Measurements from ENCODE around the gene ERCC6L2. TPM values are rescaled to one million over a fixed set of nuclear protein-coding genes. Genes with fewer than 3 reads are reported as not detected.

Gene ERCC6L2
- total RNA-seq, 3 donors from 2014 or later: 69.9 to 100.0 (median 71.4) TPM

GRCh38 chr9:95887926-95888497, 12.5 kb downstream of the ERCC6L2 start:
- H3K9me3 ChIP-seq: no peaks in the 10 kb centered on the region
- no peaks in the 10 kb centered on the region for H3K27me3 ChIP-seq
- H3K36me3 ChIP-seq: no peaks in the 10 kb centered on the region
- H3K27ac ChIP-seq: no peak overlapping the region
- H3K4me1 ChIP-seq: no peaks in the 10 kb centered on the region
- intact Hi-C loops (cut with DNase I; ENCODE audit: low total_unique reads): no loop called here
- DNase-seq (ENCODE audit: low spot score in 2 of 2): no peak
- no peak for TF ChIP-seq POLR2A (IDR thresholded peaks at IDR 0.05)
- no peak overlapping the region for H3K4me3 ChIP-seq

DNA sequence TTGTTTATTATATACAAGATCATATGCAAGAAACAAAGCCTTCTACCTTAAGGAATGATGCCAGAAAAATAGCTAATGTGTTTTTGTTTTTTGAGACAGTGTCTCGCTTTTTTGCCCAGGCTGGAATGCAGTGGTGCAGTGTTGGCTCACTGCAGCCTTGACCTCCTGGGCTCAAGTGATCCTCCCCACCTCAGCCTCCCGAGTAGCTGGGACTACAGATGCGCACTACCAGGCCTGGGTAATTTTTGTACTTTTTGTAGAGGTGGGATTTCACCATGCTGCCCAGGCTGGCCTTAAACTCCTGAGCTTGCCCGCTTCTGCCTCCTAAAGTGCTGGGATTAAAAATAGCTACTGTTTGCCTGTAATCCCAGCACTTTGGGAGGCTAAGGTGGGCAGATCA, 15.1 kb downstream of the ERCC6L2 start:
- Histone ChIP-seq H3K9me3 (no peaks in the 10 kb centered on the region), H3K27ac (no peak overlapping the region), H3K36me3 (no peaks in the 10 kb centered on the region), H3K4me3 (no peak overlapping the region), H3K4me1 (no peaks in the 10 kb centered on the region), H3K27me3 (no peaks in the 10 kb centered on the region)
- no peak for DNase-seq (ENCODE audit: low spot score in 2 of 2)
- intact Hi-C loops (cut with DNase I; ENCODE audit: low total_unique reads): loop anchor here (5.0 kb wide), 1 partner anchor 558 kb away; no protein-coding TSS in a partner anchor
- no peak for TF ChIP-seq POLR2AphosphoS5 (IDR thresholded peaks at IDR 0.05)
- TF ChIP-seq POLR2A (IDR thresholded peaks at IDR 0.05): no peak
- TF ChIP-seq, protein P1, sequence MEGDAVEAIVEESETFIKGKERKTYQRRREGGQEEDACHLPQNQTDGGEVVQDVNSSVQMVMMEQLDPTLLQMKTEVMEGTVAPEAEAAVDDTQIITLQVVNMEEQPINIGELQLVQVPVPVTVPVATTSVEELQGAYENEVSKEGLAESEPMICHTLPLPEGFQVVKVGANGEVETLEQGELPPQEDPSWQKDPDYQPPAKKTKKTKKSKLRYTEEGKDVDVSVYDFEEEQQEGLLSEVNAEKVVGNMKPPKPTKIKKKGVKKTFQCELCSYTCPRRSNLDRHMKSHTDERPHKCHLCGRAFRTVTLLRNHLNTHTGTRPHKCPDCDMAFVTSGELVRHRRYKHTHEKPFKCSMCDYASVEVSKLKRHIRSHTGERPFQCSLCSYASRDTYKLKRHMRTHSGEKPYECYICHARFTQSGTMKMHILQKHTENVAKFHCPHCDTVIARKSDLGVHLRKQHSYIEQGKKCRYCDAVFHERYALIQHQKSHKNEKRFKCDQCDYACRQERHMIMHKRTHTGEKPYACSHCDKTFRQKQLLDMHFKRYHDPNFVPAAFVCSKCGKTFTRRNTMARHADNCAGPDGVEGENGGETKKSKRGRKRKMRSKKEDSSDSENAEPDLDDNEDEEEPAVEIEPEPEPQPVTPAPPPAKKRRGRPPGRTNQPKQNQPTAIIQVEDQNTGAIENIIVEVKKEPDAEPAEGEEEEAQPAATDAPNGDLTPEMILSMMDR (IDR thresholded peaks at IDR 0.05): no peak

- no peak for DNase-seq (ENCODE audit: low spot score in 2 of 2)
- no peak overlapping the region for H3K27ac ChIP-seq
- H3K4me1 ChIP-seq: no peaks in the 10 kb centered on the region
- no peak overlapping the region for H3K4me3 ChIP-seq
- TF ChIP-seq, protein P1 (IDR thresholded peaks at IDR 0.05): no peak
- no peak for TF ChIP-seq POLR2AphosphoS5 (IDR thresholded peaks at IDR 0.05)
- TF ChIP-seq POLR2A (IDR thresholded peaks at IDR 0.05): no peak
- intact Hi-C loops (cut with DNase I; ENCODE audit: low total_unique reads): loop anchor here (5.0 kb wide), 1 partner anchor 559 kb away; no protein-coding TSS in a partner anchor
- no peaks in the 10 kb centered on the region for H3K36me3 ChIP-seq
- H3K9me3 ChIP-seq: no peaks in the 10 kb centered on the region
- no peaks in the 10 kb centered on the region for H3K27me3 ChIP-seq
Measured at GRCh38 chr9:95891067-95891671, 15.7 kb downstream of the ERCC6L2 start.

GRCh38 chr9:95892690-95893089, 17.2 kb downstream of the ERCC6L2 start:
- Histone ChIP-seq H3K27ac (no peak overlapping the region), H3K36me3 (no peaks in the 10 kb centered on the region), H3K4me1 (no peaks in the 10 kb centered on the region), H3K9me3 (no peaks in the 10 kb centered on the region), H3K4me3 (no peak overlapping the region), H3K27me3 (no peaks in the 10 kb centered on the region)
- DNase-seq (ENCODE audit: low spot score in 2 of 2): no peak
- TF ChIP-seq, protein P1 (IDR thresholded peaks at IDR 0.05): no peak
- TF ChIP-seq POLR2AphosphoS5 (IDR thresholded peaks at IDR 0.05): no peak
- no peak for TF ChIP-seq POLR2A (IDR thresholded peaks at IDR 0.05)
- intact Hi-C loops (cut with DNase I; ENCODE audit: low total_unique reads): loop anchor here (5.0 kb wide), 1 partner anchor 560 kb away; no protein-coding TSS in a partner anchor

GRCh38 chr9:95896580-95896979, 21.1 kb downstream of the ERCC6L2 start:
- Histone ChIP-seq H3K27ac (no peak overlapping the region), H3K4me1 (no peaks in the 10 kb centered on the region), H3K9me3 (no peaks in the 10 kb centered on the region), H3K36me3 (no peaks in the 10 kb centered on the region), H3K4me3 (no peak overlapping the region), H3K27me3 (no peaks in the 10 kb centered on the region)
- TF ChIP-seq, protein P1 (IDR thresholded peaks at IDR 0.05): no peak
- no peak for TF ChIP-seq POLR2A (IDR thresholded peaks at IDR 0.05)
- TF ChIP-seq POLR2AphosphoS5 (IDR thresholded peaks at IDR 0.05): no peak
- intact Hi-C loops (cut with DNase I; ENCODE audit: low total_unique reads): no loop called here
- no peak for DNase-seq (ENCODE audit: low spot score in 2 of 2)
